Psoas muscle (tissue), 8 donors: ENCODE data around the gene PCSK7. TPM values are rescaled to one million over a fixed set of nuclear protein-coding genes. Genes with fewer than 3 reads are reported as not detected.

Experiments used
- ATAC-seq, 4 donors: fragments of 200-7000 bp; cut with Tn5 transposase; one replicate each; pipeline ENCODE4 v1.9.1; 2020; ENCODE audit warnings: moderate library complexity in 3 of 4, mild to moderate bottlenecking in 2 of 4
- DNase-seq, 2 donors: peaks; one replicate each; pipeline ENCODE4 v3.0.0-alpha.2; 2020
- H3K27ac ChIP-seq: fragments of 200-600 bp; one replicate; pipeline ENCODE4 v1.8.0; 2022
- H3K27me3 ChIP-seq, 3 donors: fragments of 200-600 bp in 1 of 3; one replicate each; pipeline versions ENCODE4 v1.6.1 to v1.8.0; 2013 to 2022; ENCODE audit warnings: low read length in 2 of 3, mild to moderate bottlenecking in 2 of 3, moderate library complexity in 1 of 3; ENCODE audit not compliant: insufficient read depth in 3 of 3
- H3K36me3 ChIP-seq, 2 donors: fragments of 200-600 bp in 1 of 2; one replicate each; pipeline versions ENCODE4 v1.6.1 to v1.8.0; 2013 to 2022; ENCODE audit warnings: low read depth in 1 of 2, mild to moderate bottlenecking in 1 of 2, moderate library complexity in 1 of 2; ENCODE audit not compliant: insufficient read depth in 1 of 2
- H3K4me1 ChIP-seq: fragments of 200-600 bp; one replicate; pipeline ENCODE4 v1.8.0; 2022
- H3K4me3 ChIP-seq: fragments of 200-600 bp; one replicate; pipeline ENCODE4 v1.8.0; 2022; ENCODE audit warnings: mild to moderate bottlenecking
- H3K9me3 ChIP-seq: fragments of 200-600 bp; one replicate; pipeline ENCODE4 v1.8.0; 2022
- CTCF ChIP-seq: fragments of 200-600 bp; IDR thresholded peaks from one replicate; pipeline ENCODE4 v1.8.0; 2022; ENCODE audit warnings: antibody characterized with exemption
- WGBS, 3 donors: extraction: QIAGEN DNeasy Blood & Tissue Kit; methylation state at CpG; one replicate each; pipeline versions ENCODE4 v1.1.6 to v1.1.7; 2013; 5-methylcytosine and 5-hydroxymethylcytosine counted together
- intact Hi-C, 2 donors: fragments of 100-400 bp; cut with DNase I; formaldehyde crosslinking; loops; one replicate each; pipeline versions ENCODE4 v1.11.0 to v1.14.2; 2022
- polyA plus RNA-seq, 3 donors: library from polyadenylated mRNA; stranded (reverse); fragments of 200-250 nt; gene quantifications; one replicate each; pipeline ENCODE4 v1.2.3, GENCODE V29; 2013
- total RNA-seq, 4 donors: library from RNA; stranded (reverse); fragmentation: NEBNext Ultra II Directional in 2 of 4; extraction: Animal tissue kit (Norgen Biotek cat#: 25700) in 2 of 4; gene quantifications; one replicate each; pipeline versions ENCODE4 v1.2.1 to v1.2.4, GENCODE V29; 2021 to 2023
- donor health status: healthy with polysubstance abuse.
- donor health status: DM: no; HTN: no; CAD: no; lungs with moderate emphysema.
- donor health status: Bipolar disorder and iron deficiency.
- donor health status: healthy.
- donor health status: DM: yes; HTN: yes; CAD: no.
- donor health status: DM: no; HTN: no; CAD: no.
- donor health status: DM: no; HTN: no; CAD: no.
- donor health status: DM: yes; HTN: yes; CAD: no.

PCSK7 gene
- total and polyA plus RNA-seq, 7 donors: 9.9 to 23.6 (median 17.5) TPM

- no peak overlapping the region for H3K27ac ChIP-seq
- H3K36me3 ChIP-seq: peaks cover 0 to 60% of the 10 kb centered on the region in 2 donors
- ATAC-seq: no peak
- H3K4me3 ChIP-seq: no peak overlapping the region
- 75 to 82% (median 81%) methylated on average over 16 to 17 of the region's 17 CpGs for WGBS, 3 donors
- intact Hi-C loops: loop anchor here (5.0 to 10.0 kb wide), 3 partner anchors 117 to 259 kb away; no protein-coding TSS in a partner anchor
- no peaks in the 10 kb centered on the region for H3K27me3 ChIP-seq
- H3K9me3 ChIP-seq: no peaks in the 10 kb centered on the region
- TF ChIP-seq CTCF: no peak
- no peak for DNase-seq
- H3K4me1 ChIP-seq: peaks cover 37% of the 10 kb centered on the region
Measured at GRCh38 chr11:117223741-117224689, 7.9 kb downstream of the PCSK7 start.

- ATAC-seq (no peak), DNase-seq (no peak)
- no peak overlapping the region for H3K4me3 ChIP-seq
- peaks cover 0 to 60% of the 10 kb centered on the region in 2 donors for H3K36me3 ChIP-seq
- peak overlapping the region; percentile 86 for H3K27ac ChIP-seq
- WGBS, 3 donors: 92 to 96% (median 92%) methylated on average over 14 of the region's 14 CpGs
- no peak for TF ChIP-seq CTCF
- no peaks in the 10 kb centered on the region for H3K9me3 ChIP-seq
- H3K27me3 ChIP-seq: no peaks in the 10 kb centered on the region
- intact Hi-C loops: loop anchor here (5.0 to 10.0 kb wide), 3 partner anchors 116 to 258 kb away; no protein-coding TSS in a partner anchor
- H3K4me1 ChIP-seq: peaks cover 44% of the 10 kb centered on the region
Measured at GRCh38 chr11:117222991-117223740, 8.7 kb downstream of the PCSK7 start.

- no peaks in the 10 kb centered on the region for H3K27me3 ChIP-seq
- peak overlapping the region; percentile 86 for H3K27ac ChIP-seq
- TF ChIP-seq CTCF: no peak
- ATAC-seq: peak; percentile 53 to 72 (median 68)
- 11 to 27% (median 15%) methylated on average over 7 of the region's 7 CpGs for WGBS, 3 donors
- DNase-seq: peak; percentile 74 to 87
- peaks cover 44% of the 10 kb centered on the region for H3K4me1 ChIP-seq
- no peaks in the 10 kb centered on the region for H3K9me3 ChIP-seq
- H3K36me3 ChIP-seq: peaks cover 3 to 60% of the 10 kb centered on the region in 2 donors
- intact Hi-C loops: loop anchor here (2.0 to 10.0 kb wide), 4 partner anchors 39 to 257 kb away; no protein-coding TSS in a partner anchor
- no peak overlapping the region for H3K4me3 ChIP-seq
Measured at GRCh38 chr11:117221775-117222517, 9.9 kb downstream of the PCSK7 start.

GRCh38 chr11:117220999-117221774, 10.7 kb downstream of the PCSK7 start:
- Histone ChIP-seq H3K4me1 (peaks cover 48% of the 10 kb centered on the region), H3K4me3 (peak overlapping the region; percentile 21), H3K9me3 (no peaks in the 10 kb centered on the region), H3K27ac (peak overlapping the region; percentile 86), H3K36me3 (peaks cover 3 to 62% of the 10 kb centered on the region in 2 donors), H3K27me3 (no peaks in the 10 kb centered on the region)
- DNase-seq (peak in 1 of 2 donors; percentile 81), ATAC-seq (peak; percentile 76 to 89 (median 82))
- intact Hi-C loops: loop anchor here (2.0 to 10.0 kb wide), 4 partner anchors 38 to 256 kb away; no protein-coding TSS in a partner anchor
- 15 to 27% (median 22%) methylated on average over 7 of the region's 7 CpGs for WGBS, 3 donors
- TF ChIP-seq CTCF: no peak
